Mucosa of descending colon (tissue), 3 donors: ENCODE results near the gene KIF5C. TPM values are rescaled to one million over a fixed set of nuclear protein-coding genes. Genes with fewer than 3 reads are reported as not detected.

Experiments
- ATAC-seq: fragments of 200-7000 bp; cut with Tn5 transposase; one replicate; pipeline ENCODE4 v1.9.1; 2020; ENCODE audit warnings: mild to moderate bottlenecking, moderate library complexity
- DNase-seq, 3 donors: peaks; one replicate each; pipeline ENCODE4 v3.0.0-alpha.2; 2020
- H3K36me3 ChIP-seq: fragments of 200-600 bp; one replicate; pipeline ENCODE4 v1.8.0; 2021; ENCODE audit warnings: low read depth, mild to moderate bottlenecking
- H3K4me1 ChIP-seq: fragments of 200-600 bp; one replicate; pipeline ENCODE4 v1.8.0; 2021; ENCODE audit warnings: low read depth, mild to moderate bottlenecking
- H3K4me3 ChIP-seq: fragments of 200-600 bp; one replicate; pipeline ENCODE4 v1.8.0; 2021; ENCODE audit warnings: mild to moderate bottlenecking
- H3K9me3 ChIP-seq: fragments of 200-600 bp; one replicate; pipeline ENCODE4 v1.8.0; 2021; ENCODE audit warnings: mild to moderate bottlenecking
- intact Hi-C, 2 donors: fragments of 100-400 bp; cut with DNase I in 1 of 2; cut with micrococcal nuclease in 1 of 2; formaldehyde crosslinking; loops; one replicate each; pipeline versions ENCODE4 v1.11.0 to v1.11.1; 2022; cut with DNase I, micrococcal nuclease
- total RNA-seq, 3 donors: library from RNA; stranded (reverse); fragmentation: NEBNext Ultra II Directional in 2 of 3; extraction: Animal tissue kit (Norgen Biotek cat#: 25700) in 2 of 3; gene quantifications; one replicate each; pipeline versions ENCODE4 v1.2.1 to v1.2.4, GENCODE V29; 2021 to 2023
- TF ChIP-seq, protein P1 (sequence below): fragments of 200-600 bp; IDR thresholded peaks from one replicate; pipeline ENCODE4 v1.8.0; 2022; ENCODE audit warnings: antibody characterized with exemption, mild to moderate bottlenecking
- donor health status: DM: no; HTN: no; CAD: no; lungs with moderate emphysema.
- donor health status: DM: no; HTN: no; CAD: no.
- donor health status: DM: no; HTN: yes; CAD: no.

The KIF5C gene
- total RNA-seq, 3 donors from 2014 or later = 1.5 to 11.0 (median 2.5) TPM

DNA sequence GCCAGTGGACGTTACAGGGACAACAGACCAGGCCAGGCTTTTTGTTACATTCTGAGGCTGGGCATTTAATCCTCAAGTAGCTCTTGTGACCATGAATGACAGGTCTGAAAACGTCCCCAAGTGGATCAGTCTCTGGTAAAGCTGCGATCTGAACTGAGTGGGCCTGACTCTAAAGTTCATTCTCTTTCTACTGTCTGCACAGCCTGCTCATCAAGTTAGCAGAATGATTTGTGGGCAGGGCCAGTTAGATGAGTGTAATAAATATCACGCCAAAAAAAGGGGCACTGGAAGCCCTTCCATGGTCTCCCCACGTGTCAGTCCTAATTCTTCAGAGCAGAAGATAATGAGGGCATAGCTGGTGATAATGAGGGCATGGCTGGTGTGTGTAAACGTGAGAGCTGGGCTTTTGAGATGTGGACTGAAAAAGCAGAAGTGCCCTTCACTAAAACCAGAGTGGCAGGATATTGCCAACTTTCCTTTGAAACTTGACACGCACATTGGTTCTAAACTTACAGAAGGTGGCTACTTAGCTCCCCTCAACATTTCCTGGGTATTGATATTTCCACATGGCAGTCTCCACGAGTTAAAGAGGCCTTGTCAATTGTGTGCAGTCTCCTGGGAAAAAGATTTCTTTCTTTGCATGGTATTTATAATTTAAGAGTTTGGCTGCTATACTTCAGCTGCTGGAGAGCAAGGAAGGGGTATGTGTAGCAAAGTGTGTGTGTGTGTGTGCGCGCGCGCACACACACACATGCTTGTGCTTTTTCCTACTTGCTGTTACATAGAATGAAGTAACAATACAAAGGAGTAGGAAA lies 90.8 kb downstream of the KIF5C start:
- no peak overlapping the region for H3K4me3 ChIP-seq
- no peaks in the 10 kb centered on the region for H3K36me3 ChIP-seq
- DNase-seq = no peak
- TF ChIP-seq, protein P1, sequence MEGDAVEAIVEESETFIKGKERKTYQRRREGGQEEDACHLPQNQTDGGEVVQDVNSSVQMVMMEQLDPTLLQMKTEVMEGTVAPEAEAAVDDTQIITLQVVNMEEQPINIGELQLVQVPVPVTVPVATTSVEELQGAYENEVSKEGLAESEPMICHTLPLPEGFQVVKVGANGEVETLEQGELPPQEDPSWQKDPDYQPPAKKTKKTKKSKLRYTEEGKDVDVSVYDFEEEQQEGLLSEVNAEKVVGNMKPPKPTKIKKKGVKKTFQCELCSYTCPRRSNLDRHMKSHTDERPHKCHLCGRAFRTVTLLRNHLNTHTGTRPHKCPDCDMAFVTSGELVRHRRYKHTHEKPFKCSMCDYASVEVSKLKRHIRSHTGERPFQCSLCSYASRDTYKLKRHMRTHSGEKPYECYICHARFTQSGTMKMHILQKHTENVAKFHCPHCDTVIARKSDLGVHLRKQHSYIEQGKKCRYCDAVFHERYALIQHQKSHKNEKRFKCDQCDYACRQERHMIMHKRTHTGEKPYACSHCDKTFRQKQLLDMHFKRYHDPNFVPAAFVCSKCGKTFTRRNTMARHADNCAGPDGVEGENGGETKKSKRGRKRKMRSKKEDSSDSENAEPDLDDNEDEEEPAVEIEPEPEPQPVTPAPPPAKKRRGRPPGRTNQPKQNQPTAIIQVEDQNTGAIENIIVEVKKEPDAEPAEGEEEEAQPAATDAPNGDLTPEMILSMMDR = no peak
- H3K4me1 ChIP-seq = no peaks in the 10 kb centered on the region
- intact Hi-C loops = no loop called here
- H3K9me3 ChIP-seq = no peaks in the 10 kb centered on the region
- no peak for ATAC-seq

DNA sequence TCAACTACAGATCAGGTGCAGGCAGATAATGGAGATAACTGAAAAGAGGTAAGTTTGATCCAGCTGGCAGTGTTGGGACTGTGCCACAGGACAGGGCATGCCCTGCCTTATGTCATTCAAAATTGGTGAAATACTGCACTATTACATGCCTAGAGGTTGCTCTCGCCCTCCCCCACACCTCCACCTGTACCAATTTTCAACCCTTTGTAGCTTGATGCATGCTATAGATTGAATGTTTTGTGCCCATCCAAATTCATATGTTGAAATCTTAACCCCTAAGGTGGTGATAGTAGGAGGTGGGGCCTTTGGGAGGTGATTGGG lies 91.4 kb downstream of the KIF5C start:
- no peaks in the 10 kb centered on the region for H3K9me3 ChIP-seq
- ATAC-seq = no peak

DNA sequence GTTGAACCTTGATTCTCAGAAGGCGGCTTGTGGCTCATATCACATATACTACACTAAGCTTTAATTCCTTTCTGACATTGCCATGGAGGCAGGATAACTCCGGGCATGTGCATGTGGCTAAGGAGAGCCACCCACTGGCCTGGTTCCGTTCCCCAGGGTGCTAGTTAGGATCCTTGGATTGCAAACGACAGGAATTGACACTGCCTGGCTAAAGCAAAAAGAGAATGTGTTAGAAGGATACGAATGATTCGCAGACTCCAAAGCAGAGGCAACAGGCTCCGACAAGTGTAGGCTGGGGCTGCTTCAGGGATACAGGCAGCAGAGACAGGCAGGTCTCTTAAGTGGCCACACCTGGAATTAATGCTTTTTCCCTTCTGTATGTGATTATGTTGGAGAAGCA lies 92.0 kb downstream of the KIF5C start:
- H3K36me3 ChIP-seq = no peaks in the 10 kb centered on the region
- no peaks in the 10 kb centered on the region for H3K9me3 ChIP-seq
- no peak for DNase-seq
- intact Hi-C loops = no loop called here
- TF ChIP-seq, protein P1 = no peak
- H3K4me1 ChIP-seq = no peaks in the 10 kb centered on the region
- ATAC-seq = no peak
- no peak overlapping the region for H3K4me3 ChIP-seq

More for the DNA sequence above, 91.4 kb downstream of the KIF5C start:
- DNase-seq = no peak
- intact Hi-C loops = no loop called here
- TF ChIP-seq, protein P1 = no peak
- no peak overlapping the region for H3K4me3 ChIP-seq
- no peaks in the 10 kb centered on the region for H3K36me3 ChIP-seq
- no peaks in the 10 kb centered on the region for H3K4me1 ChIP-seq

DNA sequence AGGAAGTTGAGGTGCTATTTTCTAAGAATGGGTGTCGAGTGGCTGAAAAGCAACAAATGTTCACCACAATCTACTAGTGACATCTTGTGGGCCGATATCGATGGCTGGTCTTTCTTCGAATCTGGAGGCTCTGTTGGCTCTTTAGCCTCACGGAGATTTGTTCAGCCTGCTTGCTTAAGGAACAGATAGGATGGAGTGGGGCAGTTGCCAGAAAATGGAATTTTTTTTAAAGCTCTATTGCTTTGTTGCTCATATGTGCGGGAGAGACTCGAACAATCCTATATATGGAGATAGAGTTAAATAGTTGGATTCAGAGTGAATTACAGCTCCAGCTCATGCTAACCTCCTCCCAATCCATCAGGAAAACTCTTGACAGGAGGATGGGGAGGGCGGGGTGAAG lies 92.6 kb downstream of the KIF5C start:
- Histone ChIP-seq H3K9me3 (no peaks in the 10 kb centered on the region), H3K4me3 (no peak overlapping the region), H3K4me1 (no peaks in the 10 kb centered on the region), H3K36me3 (no peaks in the 10 kb centered on the region)
- intact Hi-C loops = no loop called here
- no peak for DNase-seq
- no peak for ATAC-seq
- TF ChIP-seq, protein P1 = no peak

DNA sequence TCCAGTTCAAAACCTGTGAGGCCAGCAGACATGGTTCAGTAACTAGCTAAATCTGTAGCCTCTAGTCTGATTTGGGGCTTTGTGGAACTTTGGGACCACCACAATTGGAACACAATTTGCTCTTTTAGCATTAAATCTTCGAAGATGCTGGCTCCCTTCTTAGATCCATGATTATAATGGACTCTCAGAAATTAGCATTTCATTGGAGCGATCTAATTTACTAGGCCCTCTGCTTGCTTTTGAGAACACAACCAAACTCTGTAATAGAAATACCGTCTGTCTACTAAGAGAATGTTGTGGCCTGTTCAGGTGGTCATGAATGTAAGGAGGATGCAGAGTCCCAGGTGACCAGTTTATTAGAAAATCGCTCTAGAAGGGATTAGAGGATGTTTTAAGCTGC lies 93.3 kb downstream of the KIF5C start:
- no peak for ATAC-seq
- intact Hi-C loops = no loop called here
- no peak for DNase-seq
- Histone ChIP-seq H3K4me3 (no peak overlapping the region), H3K36me3 (no peaks in the 10 kb centered on the region), H3K9me3 (no peaks in the 10 kb centered on the region), H3K4me1 (no peaks in the 10 kb centered on the region)
- TF ChIP-seq, protein P1 = no peak
